ENCODE measurements around the gene ABCG8.

DNA sequence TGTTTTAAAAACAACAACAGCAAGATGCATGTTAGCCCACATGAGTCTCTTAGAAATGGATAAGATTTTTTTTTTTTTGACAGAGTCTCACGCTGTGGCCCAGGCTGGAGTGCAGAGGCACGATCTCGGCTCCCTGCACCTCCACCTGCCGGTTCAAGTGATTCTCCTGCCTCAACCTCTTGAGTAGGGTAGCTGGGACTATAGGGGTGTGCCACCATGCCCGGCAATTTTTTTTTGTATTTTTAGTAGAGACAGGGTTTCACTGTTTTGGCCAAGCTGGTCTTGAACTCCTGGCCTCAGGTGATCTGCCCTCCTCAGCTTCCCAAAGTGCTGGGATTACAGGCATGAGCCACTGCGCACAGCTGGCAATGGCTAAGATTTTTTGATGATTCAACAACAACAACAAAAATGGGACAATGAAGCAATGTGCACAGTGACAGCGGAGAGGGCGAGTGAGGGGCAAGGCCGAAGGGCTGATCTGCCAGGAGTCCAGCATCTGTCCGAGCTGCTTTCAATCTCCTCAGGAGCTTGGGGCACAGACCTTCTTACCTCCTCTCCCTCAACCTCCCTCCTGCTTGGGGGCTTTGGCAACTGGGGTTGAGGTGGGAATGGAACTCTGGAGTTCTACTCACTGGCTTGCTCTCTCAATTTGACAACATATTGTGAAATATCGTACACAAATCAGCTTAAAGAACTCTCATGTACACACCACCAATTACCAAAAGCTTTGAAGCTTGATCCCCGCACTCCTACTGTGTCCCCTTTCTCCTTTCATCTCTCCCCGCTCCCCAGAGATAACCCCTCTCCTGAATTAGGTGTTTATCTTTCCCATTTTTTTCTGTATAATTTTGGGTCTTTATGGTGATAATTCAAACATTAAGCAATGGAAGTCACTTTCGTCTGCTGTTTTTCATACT is 3.4 kb downstream of the ABCG8 start:
- TF ChIP-seq, protein P1, sequence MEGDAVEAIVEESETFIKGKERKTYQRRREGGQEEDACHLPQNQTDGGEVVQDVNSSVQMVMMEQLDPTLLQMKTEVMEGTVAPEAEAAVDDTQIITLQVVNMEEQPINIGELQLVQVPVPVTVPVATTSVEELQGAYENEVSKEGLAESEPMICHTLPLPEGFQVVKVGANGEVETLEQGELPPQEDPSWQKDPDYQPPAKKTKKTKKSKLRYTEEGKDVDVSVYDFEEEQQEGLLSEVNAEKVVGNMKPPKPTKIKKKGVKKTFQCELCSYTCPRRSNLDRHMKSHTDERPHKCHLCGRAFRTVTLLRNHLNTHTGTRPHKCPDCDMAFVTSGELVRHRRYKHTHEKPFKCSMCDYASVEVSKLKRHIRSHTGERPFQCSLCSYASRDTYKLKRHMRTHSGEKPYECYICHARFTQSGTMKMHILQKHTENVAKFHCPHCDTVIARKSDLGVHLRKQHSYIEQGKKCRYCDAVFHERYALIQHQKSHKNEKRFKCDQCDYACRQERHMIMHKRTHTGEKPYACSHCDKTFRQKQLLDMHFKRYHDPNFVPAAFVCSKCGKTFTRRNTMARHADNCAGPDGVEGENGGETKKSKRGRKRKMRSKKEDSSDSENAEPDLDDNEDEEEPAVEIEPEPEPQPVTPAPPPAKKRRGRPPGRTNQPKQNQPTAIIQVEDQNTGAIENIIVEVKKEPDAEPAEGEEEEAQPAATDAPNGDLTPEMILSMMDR (IDR thresholded peaks at IDR 0.05; ENCODE audit: extremely low read depth in 1 of 2, insufficient read depth in 1 of 2, low read depth in 1 of 2, low read length in 2 of 2): no peak
- TF ChIP-seq POLR2A (IDR thresholded peaks at IDR 0.05; ENCODE audit: low read depth, low read length) (no peak), EZH2 (IDR thresholded peaks at IDR 0.05; ENCODE audit: borderline replicate concordance, low read depth, low read length, severe bottlenecking) (no peak), FOS (IDR thresholded peaks at IDR 0.05; ENCODE audit: borderline replicate concordance, insufficient read depth, low read length) (no peak)
